Peyer's patch (tissue), 4 donors: ENCODE results near the gene PCSK1.

Experiments
- POLR2A ChIP-seq, 2 donors: fragments of 450-650 bp; IDR thresholded peaks; one replicate each; pipeline ENCODE4 v1.5.1; 2017; ENCODE audit warnings: antibody characterized with exemption in 2 of 2, mild to moderate bottlenecking in 2 of 2, moderate library complexity in 2 of 2
- TF ChIP-seq, protein P1 (sequence below), 6 experiments: fragments of 450-650 bp in 4 of 6; fragments of 200-600 bp in 2 of 6; sonication (generic) in 1 of 6; IDR thresholded peaks; one replicate each; pipeline ENCODE4 v1.5.1; 2017 to 2019; ENCODE audit warnings: antibody characterized with exemption in 6 of 6, mild to moderate bottlenecking in 3 of 6, moderate library complexity in 1 of 6

DNA sequence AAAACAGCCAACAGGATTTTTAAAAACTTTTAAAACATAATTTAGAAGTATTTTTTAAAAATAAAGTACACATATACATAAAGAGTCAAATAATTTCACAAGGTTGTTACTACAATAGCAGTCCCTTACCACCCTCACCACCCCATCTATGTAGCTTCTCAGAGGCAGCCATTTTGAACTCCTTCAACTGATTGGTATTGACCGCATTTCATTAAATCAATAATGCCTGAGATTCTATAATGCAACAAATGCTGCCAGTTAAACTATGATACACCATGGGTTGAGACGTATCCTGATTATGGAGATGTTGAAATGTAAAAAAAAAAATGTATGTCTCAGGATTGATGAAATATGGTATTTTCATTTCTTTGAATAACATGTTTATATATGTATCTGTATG lies 78.8 kb downstream of the PCSK1 start:
- TF ChIP-seq, protein P1, sequence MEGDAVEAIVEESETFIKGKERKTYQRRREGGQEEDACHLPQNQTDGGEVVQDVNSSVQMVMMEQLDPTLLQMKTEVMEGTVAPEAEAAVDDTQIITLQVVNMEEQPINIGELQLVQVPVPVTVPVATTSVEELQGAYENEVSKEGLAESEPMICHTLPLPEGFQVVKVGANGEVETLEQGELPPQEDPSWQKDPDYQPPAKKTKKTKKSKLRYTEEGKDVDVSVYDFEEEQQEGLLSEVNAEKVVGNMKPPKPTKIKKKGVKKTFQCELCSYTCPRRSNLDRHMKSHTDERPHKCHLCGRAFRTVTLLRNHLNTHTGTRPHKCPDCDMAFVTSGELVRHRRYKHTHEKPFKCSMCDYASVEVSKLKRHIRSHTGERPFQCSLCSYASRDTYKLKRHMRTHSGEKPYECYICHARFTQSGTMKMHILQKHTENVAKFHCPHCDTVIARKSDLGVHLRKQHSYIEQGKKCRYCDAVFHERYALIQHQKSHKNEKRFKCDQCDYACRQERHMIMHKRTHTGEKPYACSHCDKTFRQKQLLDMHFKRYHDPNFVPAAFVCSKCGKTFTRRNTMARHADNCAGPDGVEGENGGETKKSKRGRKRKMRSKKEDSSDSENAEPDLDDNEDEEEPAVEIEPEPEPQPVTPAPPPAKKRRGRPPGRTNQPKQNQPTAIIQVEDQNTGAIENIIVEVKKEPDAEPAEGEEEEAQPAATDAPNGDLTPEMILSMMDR (IDR thresholded peaks at IDR 0.05): no peak
- TF ChIP-seq POLR2A (IDR thresholded peaks at IDR 0.05): no peak
